ENCODE results near the gene UVRAG. TPM values are rescaled to one million over a fixed set of nuclear protein-coding genes. Genes with fewer than 3 reads are reported as not detected.
A peak's percentile ranks its signal among the peaks of the same experiment; 100 is the strongest.

The UVRAG gene
- total and polyA plus RNA-seq, 2 donors from 2014 or later, result 7.2 to 27.9 TPM

GRCh38 chr11:76149713-76150112, 334.7 kb downstream of the UVRAG start:
- DNase-seq (no peak), FAIRE-seq (no peak)
- H3K4me1 ChIP-seq (ENCODE audit: control insufficient read depth in 2 of 3, insufficient read depth in 2 of 3, low read depth in 1 of 3, low read length in 3 of 3), result peaks cover 0 to 3% (median 0%) of the 10 kb centered on the region in 3 donors
- H3K9ac ChIP-seq (ENCODE audit: low read length in 3 of 3), result no peak overlapping the region
- H3K27ac ChIP-seq (ENCODE audit: low read depth in 2 of 2, low read length in 2 of 2), result no peak overlapping the region
- TF ChIP-seq CTCF (IDR thresholded peaks at IDR 0.05; ENCODE audit: borderline replicate concordance, extremely low read depth, insufficient read depth), result no peak
- no peaks in the 10 kb centered on the region for H3K27me3 ChIP-seq (ENCODE audit: control insufficient read depth, insufficient read depth, low read length)
- no peaks in the 10 kb centered on the region for H3K9me3 ChIP-seq (ENCODE audit: control insufficient read depth in 2 of 3, insufficient read depth in 1 of 3, low read length in 3 of 3)
- intact Hi-C loops (cut with DNase I), result loop anchor here (5.0 kb wide), 1 partner anchor 252 kb away; no protein-coding TSS in a partner anchor
- no peak overlapping the region for H3K4me3 ChIP-seq (ENCODE audit: low read length in 3 of 3)
- no peaks in the 10 kb centered on the region for H3K36me3 ChIP-seq (ENCODE audit: control insufficient read depth in 2 of 3, insufficient read depth in 3 of 3, low read length in 3 of 3)

GRCh38 chr11:76150141-76150540, 335.1 kb downstream of the UVRAG start:
- H3K4me1 ChIP-seq (ENCODE audit: control insufficient read depth in 2 of 3, insufficient read depth in 2 of 3, low read depth in 1 of 3, low read length in 3 of 3), result peaks cover 0 to 3% (median 0%) of the 10 kb centered on the region in 3 donors

GRCh38 chr11:76151556-76152085, 336.6 kb downstream of the UVRAG start:
- Histone ChIP-seq H3K36me3 (ENCODE audit: control insufficient read depth in 2 of 3, insufficient read depth in 3 of 3, low read length in 3 of 3) (no peaks in the 10 kb centered on the region), H3K27ac (ENCODE audit: low read depth in 2 of 2, low read length in 2 of 2) (no peak overlapping the region), H3K9me3 (ENCODE audit: control insufficient read depth in 2 of 3, insufficient read depth in 1 of 3, low read length in 3 of 3) (no peaks in the 10 kb centered on the region), H3K4me3 (ENCODE audit: low read length in 3 of 3) (peak overlapping the region in 1 of 3 donors; percentile 50), H3K9ac (ENCODE audit: low read length in 3 of 3) (no peak overlapping the region), H3K4me1 (ENCODE audit: control insufficient read depth in 2 of 3, insufficient read depth in 2 of 3, low read depth in 1 of 3, low read length in 3 of 3) (peaks cover 0 to 3% (median 0%) of the 10 kb centered on the region in 3 donors), H3K27me3 (ENCODE audit: control insufficient read depth, insufficient read depth, low read length) (no peaks in the 10 kb centered on the region)
- TF ChIP-seq CTCF (IDR thresholded peaks at IDR 0.05; ENCODE audit: borderline replicate concordance, extremely low read depth, insufficient read depth), result no peak
- intact Hi-C loops (cut with DNase I), result loop anchor here (5.0 kb wide), 1 partner anchor 254 kb away; no protein-coding TSS in a partner anchor
- DNase-seq (no peak), FAIRE-seq (no peak)

More at GRCh38 chr11:76150141-76150540, 335.1 kb downstream of the UVRAG start:
- Histone ChIP-seq H3K27ac (ENCODE audit: low read depth in 2 of 2, low read length in 2 of 2) (no peak overlapping the region), H3K9ac (ENCODE audit: low read length in 3 of 3) (no peak overlapping the region), H3K36me3 (ENCODE audit: control insufficient read depth in 2 of 3, insufficient read depth in 3 of 3, low read length in 3 of 3) (no peaks in the 10 kb centered on the region), H3K27me3 (ENCODE audit: control insufficient read depth, insufficient read depth, low read length) (no peaks in the 10 kb centered on the region), H3K9me3 (ENCODE audit: control insufficient read depth in 2 of 3, insufficient read depth in 1 of 3, low read length in 3 of 3) (no peaks in the 10 kb centered on the region), H3K4me3 (ENCODE audit: low read length in 3 of 3) (no peak overlapping the region)
- no peak for DNase-seq
- no peak for FAIRE-seq
- intact Hi-C loops (cut with DNase I), result loop anchor here (5.0 kb wide), 1 partner anchor 253 kb away; no protein-coding TSS in a partner anchor
- no peak for TF ChIP-seq CTCF (IDR thresholded peaks at IDR 0.05; ENCODE audit: borderline replicate concordance, extremely low read depth, insufficient read depth)

Data from kidney (tissue), 14 donors.